ENCODE measurements around the gene RNASEL. TPM values are rescaled to one million over a fixed set of nuclear protein-coding genes. Genes with fewer than 3 reads are reported as not detected.

RNASEL gene
- total RNA-seq, 1 experiment from 2014 or later = 7.6 TPM

DNA sequence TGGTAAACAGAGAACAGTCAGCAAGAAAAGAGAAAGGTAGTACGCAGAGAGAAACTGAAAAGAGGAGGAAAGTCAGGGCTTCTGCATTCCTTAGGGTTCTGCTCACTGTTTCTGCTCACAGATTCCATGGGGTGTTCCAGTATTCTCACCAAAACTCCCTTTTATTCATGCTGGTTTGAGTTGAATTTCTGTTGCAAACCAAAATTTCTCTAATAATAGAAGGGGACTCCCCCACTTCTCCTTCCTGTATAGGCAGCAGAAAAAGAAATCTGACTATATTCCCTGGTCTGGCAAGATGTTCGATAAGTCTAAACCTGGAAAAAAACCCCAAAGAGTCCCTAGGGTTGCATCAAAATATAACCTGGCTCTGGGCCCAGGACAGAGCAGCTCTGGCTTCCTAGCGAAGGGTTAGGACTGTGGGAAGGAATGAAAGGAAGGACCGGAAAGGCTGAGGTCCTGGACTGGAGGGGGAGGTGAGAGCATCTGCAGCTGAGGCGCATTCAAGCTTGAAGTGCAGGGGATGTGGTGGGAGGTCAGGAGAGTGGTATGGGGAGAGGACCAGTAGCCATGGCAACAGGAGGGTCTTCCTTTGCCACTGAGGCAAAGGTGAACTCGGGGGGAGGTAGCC is 34.0 kb upstream of the RNASEL start:
- DNase-seq (ENCODE audit: extremely low read depth, low read depth) = no peak

DNA sequence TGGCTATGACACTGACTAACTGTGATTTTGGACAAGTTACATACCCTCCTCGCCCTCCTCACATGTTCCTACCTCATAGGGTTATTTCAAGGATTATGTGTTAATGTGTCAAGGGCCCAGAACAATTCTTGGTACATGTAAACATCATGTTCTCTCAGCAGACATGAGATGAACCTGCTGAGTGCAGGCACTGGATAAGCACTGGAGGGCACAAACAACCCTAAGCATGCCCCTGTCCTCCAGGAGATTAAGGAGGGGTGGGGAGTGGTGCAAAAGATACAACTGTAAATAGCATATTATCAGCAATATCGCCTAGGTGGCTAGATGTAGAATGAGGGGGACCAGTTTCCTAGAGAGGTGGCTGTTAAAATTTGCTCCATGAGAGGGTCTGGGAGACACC is 32.9 kb upstream of the RNASEL start:
- DNase-seq (ENCODE audit: extremely low read depth, low read depth) = no peak

DNA sequence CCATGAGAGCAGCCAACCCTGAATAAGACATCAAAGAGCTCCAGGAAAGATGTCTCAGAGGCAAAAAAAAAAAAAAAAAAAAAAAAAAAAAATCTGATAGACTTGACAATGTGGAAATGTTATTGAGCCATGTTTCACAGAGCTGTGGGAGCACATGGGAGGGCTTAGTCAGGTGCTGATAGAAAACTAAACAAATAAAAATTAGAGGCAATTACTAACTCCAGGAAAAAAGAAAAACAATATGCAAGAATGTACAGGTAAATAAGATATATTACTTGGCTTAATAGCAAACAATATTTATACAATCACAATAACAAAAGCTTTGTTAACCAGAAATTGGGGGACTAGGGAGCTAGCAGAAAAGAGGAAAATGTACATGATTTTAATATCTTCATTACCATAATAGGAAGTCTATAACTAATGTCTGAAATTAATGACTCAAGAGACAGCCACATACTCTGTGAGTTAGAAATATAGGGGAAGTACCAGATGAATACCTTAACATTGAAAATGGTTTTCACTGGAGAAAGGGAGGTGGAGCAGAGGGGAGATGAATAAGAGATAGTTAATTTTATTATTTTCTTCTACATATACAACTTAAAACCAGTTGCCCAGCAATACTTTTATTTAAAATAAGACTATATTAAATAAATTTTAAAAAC is 32.0 kb upstream of the RNASEL start:
- no peak for DNase-seq (ENCODE audit: extremely low read depth, low read depth)

DNA sequence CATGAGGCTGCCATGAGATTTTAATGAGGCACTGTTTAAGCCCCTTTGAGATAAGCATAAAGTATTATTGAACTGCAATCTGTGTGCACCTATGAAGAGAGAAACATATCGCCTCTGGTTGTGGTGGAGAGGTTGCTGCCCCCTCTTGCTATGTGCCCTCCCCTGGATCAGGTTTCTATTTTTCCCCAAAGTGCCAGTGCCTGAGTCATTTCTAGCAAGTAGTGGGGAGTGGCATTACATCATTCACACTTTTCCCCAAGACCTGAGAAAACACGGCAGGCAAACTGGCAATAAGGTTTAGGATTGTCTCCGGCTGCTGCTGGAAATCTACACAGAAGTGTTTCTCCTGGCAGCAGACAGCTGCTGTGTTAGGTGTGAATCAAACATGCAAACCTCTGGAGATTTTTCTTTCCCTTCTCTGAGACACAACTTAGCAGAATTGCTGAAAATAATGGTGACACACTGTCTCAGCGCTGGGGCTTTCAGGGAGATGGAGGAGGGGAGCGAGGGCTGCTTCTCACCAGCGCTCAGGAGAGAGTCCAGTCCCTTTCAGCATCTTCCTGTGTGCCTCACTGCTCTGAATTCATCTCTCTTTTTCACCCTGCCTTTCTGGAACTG is 28.8 kb upstream of the RNASEL start:
- peak; percentile 91 for DNase-seq (ENCODE audit: extremely low read depth, low read depth)

DNA sequence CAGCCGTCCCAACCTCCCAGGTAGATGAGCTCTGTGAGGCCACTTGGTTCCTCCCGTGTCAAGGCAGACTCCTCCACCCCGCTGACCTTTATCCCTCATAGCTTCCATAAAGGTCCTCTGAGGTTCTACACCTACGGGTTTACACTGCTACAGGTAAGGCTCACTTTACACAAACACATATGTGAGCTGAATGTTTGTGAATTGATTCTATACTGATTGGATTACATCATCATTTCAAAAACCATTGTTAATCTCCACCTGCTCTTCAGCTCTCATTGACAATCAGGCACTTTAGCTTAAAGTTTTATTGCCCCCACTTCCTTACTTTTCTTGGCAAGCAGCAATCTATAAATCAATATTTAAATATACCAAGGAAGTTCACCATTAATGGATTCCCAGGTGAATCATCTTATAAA is 28.0 kb upstream of the RNASEL start:
- DNase-seq (ENCODE audit: extremely low read depth, low read depth) = no peak

DNA sequence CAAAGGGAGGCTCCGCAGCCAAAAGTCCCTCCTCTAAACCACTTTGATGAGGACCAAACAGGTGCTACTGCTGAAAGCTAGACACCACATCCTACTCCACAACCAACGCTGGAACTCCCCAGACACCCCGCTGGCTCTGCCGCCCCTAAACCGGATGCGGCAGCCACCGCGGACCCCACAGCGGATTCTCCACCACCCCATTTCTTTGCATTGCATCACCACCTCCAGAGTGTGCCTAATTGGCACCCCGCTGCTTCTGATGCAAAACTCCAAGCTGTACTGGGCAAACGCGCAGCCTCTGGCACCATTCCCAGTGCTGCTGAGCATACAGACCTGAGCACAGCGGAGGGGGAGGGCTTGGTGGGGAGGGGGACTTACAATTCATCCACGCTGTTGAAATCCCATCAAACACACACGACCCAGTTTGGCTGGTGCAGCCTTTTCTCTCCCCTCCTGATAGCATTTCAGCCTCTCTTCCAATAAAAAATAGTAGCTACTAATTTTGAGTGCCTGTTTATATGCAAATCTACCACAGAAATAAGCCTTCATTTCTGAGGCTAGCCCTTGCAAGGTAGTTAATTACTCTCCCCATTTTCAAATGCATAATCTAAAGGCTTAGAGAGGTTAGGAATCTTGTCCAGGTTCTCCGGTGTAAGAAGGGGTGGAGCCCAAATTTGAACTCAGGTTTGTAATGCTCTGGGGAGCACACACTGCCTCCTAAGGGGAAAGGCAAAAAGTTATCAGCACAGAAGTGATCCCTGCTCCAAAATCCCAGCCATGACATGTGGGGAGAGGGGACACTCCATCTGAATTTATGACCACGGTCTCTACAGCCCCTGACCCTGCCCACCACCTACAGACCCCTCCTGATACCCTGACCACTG is 27.3 kb upstream of the RNASEL start:
- peak; percentile 92 for DNase-seq (ENCODE audit: extremely low read depth, low read depth)

DNA sequence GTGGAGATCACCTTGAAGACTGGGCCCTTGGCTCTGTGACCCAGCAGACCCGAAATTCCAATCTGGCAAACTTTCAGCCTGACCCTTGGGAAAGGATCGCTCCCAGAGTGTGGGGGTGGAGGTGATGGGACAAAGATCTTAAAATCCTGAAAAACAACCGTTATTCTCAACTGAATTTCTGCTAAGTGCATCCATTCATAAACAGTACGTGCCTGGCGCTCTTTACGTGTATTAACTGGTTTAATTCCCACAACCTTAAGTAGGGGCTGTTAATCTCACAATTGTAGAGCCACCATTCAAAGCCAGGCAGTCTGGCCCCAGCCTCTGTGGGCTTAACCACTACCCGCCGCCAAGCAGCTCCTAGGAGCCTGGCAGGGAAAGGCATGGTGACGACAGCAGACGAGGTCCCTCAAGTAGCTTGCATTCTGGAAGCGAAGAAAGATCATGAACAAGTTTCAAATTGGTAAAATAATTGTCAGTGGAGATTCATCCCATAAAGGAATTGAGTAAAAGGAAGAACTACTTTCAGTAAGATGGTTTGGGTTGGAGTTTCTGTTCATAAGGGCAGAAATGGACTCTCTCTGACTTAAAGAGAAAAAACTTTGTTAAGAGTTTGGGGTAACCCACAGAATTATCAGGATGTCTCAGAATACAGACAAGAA is 26.5 kb upstream of the RNASEL start:
- peak; percentile 68 for DNase-seq (ENCODE audit: extremely low read depth, low read depth)

DNA sequence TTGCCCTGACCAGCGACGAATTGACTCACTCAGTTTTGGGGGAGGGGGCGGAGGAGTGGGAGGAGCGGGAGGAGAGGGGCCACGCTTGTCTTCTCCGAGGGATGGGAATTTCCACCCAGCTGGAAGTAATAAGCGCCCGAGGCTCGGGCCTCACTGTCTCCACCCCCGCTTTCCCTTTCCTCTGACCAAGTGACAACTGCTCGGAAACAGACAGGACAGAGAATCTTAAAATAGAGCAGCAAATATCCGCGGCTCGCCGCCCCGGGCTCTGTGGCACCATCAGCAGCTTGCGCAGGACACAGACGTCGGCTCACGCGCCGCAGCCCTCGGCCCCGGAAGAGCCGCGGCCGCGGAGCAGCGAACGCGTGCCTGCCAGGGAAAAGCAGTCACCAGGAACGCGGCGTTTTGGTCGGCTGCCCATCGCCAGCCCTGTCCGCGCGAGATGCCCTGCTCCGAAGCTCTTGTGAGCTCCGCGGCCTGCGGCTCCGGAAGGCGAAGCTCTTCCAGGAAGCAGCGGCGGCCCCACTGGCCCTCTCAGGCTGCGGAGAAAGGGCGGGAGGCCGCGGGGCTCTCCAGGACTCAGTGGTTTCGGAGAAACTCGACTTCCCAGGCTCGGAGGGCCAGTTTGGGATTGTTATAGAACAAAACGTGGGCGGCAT is 25.9 kb upstream of the RNASEL start:
- peak; percentile 92 for DNase-seq (ENCODE audit: extremely low read depth, low read depth)

DNA sequence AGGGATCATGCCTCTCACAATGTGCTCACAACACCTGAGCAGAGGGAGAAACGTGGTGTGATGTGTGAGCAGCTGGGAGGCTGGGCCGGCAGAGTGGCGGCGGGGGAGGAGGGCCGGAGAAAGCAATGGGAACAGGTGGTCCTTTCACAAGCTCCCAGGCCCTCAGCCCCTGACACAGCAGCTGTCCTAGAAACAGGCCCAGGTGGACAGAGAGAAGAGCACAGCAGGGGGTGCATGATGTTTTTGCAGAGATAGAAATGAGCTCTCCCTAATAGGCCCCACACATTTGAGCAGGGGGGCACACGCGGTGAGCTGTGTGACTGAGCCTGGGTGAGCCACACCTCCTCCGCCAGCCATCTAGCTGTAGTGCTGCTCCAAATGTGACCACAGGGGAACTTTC is 22.7 kb upstream of the RNASEL start:
- no peak for DNase-seq (ENCODE audit: extremely low read depth, low read depth)

DNA sequence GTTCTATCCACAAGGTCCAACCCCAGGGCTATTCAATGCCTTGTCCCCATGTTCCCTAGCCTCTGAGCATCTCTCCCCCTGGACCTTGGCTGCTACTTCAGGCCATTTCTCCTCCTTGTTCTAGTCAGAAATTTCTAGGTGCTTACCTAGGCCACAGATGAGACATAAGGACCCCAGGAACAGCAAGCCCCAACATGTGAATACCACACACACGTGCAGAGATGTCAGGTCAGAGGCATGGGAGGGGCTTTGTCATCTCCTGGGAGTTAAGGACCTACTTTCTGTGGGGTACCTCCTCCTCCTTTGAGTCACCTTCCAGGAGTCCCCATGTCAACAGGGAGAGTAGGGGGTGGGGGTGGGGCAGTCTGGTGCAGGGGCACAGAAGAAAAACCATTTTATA is 22.3 kb upstream of the RNASEL start:
- DNase-seq (ENCODE audit: extremely low read depth, low read depth) = no peak

DNA sequence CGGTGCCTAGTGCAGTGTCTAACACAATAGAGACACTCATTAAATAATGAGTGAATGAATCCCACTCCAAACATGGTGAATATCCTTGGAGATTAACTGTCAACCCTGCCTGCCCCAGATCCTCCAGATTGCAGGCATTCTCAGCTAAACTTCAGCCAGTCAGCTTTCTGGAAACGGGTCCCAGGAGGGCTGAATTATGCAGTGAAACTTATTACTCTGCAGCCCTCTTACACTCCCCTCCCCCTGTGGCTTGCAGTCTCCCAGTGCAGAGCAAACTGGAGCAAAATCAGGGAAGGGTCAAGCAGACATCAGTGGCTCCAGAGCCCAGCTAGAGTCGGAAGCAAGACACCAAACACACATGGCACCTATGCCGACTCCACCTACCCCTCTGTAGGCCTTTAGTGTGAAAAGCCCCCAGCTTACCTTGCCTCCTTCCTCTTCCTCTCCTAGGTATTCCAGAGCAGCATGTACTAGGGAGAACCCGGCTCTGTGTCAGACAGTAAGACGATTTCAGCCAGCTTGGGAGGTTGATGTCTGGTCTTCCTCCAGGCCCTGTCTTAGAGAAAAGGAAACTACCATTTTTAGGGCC is 21.6 kb upstream of the RNASEL start:
- no peak for DNase-seq (ENCODE audit: extremely low read depth, low read depth)

DNA sequence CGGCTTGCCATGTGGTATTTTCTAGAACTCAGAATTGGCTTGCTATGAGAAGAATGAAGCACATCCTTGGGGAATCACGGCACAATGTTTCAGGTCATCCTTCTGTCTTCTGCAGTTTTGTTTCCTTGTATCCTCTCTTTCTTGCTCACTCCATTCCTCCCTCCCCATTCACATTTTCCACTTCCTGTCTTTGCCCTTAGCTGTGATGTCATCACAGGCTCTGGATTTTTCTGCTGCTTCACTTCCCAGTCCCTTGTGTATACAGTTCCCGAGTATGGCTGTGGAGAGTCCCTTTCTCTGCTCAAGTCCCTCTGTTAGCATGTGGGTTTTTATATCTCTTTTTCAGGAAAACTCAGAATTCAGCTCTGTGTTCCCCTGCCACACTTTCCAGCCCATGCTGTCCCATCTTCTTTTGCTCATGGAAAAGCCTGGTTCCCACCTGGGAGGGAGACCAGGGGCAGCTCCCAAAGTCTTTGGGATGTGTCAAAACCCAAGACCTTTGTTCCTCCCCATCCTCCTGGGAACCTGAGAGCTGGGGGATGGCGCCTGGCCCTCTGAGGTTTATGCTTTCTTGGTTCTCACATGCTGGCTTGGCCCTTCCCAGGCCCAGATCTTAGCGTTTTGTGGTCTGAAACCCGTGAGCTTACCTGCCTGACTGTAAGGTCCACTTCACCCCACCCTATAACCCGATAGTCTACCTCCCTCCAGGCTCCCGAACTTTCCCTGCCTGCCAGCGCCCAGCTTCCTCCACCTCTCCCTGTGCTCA is 20.0 kb upstream of the RNASEL start:
- DNase-seq (ENCODE audit: extremely low read depth, low read depth) = no peak

DNA sequence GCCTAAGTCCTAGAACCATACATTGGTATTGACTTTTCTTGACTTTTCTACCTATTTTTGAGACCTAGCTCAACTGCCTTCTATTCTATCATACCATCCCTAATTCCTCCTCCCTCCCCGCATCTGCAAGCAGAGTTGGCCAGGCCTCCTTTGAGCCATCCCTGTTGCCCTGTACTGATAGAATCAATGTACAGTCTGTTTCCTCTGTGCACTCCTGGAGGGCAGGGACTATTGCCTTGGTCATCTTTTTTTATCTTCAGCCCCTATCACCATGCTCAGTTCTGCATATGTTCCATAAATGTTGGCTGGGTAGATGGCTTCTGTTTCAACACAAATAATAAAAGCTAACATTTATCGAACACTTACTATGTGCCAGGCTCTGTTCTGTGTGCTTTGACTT is 19.2 kb upstream of the RNASEL start:
- DNase-seq (ENCODE audit: extremely low read depth, low read depth) = no peak

DNA sequence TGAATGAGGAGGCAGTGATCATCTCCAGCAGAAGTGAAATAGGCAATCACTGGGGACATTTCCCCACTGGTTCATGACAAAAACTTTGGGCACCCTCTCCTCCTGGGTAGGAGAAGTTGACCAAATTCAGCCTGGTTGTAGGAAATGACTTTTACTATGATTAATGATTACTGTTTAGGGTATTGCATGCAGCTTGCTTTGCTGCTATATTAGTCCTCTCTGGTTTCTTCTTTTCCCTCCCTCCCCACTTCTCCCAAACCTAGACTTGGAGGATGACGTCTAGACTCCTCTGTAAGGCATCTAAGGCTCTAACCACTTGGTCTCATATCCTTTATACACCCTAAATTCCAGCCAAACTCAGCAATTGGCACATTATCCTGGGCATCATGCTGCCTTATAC is 18.5 kb upstream of the RNASEL start:
- DNase-seq (ENCODE audit: extremely low read depth, low read depth) = no peak

DNA sequence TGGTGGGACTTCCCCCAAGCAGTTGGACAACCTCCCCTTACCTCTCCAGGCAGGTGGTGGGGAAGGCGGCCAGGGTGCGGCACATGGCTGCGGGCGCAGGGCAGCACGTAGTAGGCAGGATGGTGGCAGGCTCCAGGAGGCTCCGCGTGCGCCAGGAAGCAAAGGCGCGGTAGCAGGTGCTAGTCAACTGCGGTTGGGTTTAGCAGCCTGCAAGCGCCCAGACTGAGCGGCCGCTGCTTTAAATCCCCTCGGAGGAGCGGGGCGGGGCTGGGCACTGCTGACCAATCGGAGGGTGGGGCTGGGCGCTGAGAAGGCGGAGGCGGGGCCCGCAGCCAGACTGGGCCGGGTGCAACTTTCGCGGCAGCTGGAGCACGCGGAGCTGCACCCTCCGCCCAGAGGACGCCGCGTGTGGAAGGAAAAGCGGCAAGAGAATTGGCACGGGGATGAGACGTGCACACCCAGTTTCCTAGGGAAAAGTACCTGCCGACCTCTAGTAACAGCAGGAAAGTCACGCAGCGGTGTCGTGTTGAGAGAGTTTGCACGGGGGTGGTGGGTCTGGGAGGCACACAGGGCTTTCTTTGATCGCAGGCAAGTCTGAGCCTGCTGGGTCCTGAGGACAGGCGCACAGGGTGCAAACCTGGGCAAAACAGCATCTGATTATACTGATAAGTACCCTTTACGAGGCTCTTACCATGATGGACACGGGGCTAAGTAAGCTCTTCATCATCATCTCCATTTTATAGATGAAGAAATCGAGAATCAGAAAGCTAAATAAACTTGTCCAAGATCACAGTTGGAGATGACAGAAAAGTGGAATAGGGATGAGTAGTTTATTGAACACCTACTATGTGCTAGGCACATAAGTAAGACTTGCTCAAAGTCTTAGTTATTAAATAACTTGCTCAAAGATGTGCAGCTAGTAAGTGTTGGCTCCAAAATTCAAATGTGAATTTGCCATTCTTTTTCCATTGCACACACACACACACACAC is 15.4 kb upstream of the RNASEL start, which contains the start of gene RGS16:
Gene RGS16 (minus strand): TSS at position 215 of the 990 bp plus-strand sequence. CDS start 130 bp downstream, at position 85.
- peak; percentile 95 for DNase-seq (ENCODE audit: extremely low read depth, low read depth)

DNA sequence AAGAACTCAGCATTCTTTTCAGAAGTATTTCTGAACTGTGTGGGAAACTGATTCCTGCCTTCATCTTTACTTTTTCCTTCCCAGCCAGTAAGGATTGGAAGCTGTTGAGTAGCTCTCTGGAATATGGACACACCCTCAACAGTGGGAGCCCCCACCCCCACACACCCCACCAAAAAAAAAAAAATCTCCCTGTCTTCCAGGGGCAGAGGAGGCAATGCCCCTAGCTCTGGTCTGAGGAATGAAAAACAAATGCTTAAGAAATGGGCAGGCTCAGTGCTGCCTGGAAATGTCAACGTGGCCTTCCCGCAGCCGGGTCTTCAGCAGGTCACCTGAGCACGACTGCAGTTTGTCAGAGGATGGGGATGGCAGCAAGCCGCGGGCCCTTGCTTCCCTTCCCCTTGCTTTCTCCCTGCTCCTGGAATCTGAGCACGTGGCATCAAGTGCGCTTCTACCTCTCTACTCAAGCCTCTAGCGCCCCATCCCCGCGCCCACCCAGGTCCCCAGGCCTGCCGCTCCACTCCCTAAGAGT is 14.7 kb upstream of the RNASEL start:
- no peak for DNase-seq (ENCODE audit: extremely low read depth, low read depth)

DNA sequence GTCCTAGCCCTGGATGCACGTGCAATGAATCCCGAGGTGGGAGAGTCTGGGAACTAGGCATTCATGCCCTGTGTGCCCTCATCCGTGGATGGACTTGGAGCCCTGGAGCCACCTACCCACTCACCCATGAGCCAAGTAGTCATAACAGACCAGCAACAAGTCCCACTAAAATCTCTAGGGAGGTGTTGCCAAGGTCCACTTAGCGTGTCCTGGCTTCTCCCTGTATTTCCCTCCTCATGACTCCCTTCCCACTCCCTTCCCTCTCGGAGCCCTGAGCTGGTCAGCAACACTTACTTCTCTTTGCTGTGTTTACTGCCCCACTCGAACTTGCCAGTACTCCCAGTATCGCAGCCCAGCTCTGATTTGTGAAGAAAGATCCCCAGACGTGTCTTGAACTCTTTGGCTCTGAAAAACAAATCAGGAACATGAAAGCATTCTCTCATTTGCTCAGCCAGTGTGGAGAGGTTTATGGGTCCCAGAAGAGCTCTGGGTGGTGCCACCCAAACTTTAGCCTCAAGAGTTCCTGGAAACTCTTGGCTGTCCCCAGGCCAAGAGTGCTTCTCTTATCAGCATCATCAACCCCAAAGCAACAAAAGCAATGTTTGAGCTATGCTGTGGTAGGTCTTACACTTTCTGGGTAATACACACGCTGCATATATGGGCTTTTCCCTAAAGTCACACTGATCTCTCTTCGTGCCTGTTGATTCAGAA is 14.0 kb upstream of the RNASEL start:
- no peak for DNase-seq (ENCODE audit: extremely low read depth, low read depth)
